HepG2 (cell line): ENCODE results near the gene PAQR3.

Source experiments
- CTCF ChIP-seq: sonication (generic); formaldehyde crosslinking; IDR thresholded peaks from 2 replicates; pipeline ENCODE4 v1.5.0; 2020; ENCODE audit warnings: mild to moderate bottlenecking, missing genetic modification reagents, moderate library complexity
- ESRRA ChIP-seq: sonication (generic); formaldehyde crosslinking; IDR thresholded peaks from 2 replicates; pipeline ENCODE4 v1.5.1; 2020; ENCODE audit warnings: mild to moderate bottlenecking, low read depth, missing genetic modification reagents
- GATAD1 ChIP-seq: IDR thresholded peaks from 2 replicates; pipeline ENCODE4 v1.6.1; 2016; ENCODE audit warnings: missing genetic modification reagents, missing compliant biosample characterization
- HNF4G ChIP-seq, 2 experiments: sonication (generic) in 1 of 2; formaldehyde crosslinking in 1 of 2; IDR thresholded peaks; 2 replicates each; pipeline versions ENCODE4 v1.4.0 to v1.6.1; 2011 to 2020; ENCODE audit warnings: borderline replicate concordance in 2 of 2, low read depth in 2 of 2, mild to moderate bottlenecking in 2 of 2, low read length in 1 of 2, missing genetic modification reagents in 1 of 2, moderate library complexity in 1 of 2
- IRF1 ChIP-seq: sonication (generic); formaldehyde crosslinking; IDR thresholded peaks from 2 replicates; pipeline ENCODE4 v1.4.0; 2020; ENCODE audit warnings: low read depth, mild to moderate bottlenecking, missing genetic modification reagents
- MAZ ChIP-seq, 2 experiments: sonication (generic) in 1 of 2; formaldehyde crosslinking in 1 of 2; IDR thresholded peaks; 2 replicates each; pipeline versions ENCODE4 v1.5.0 to v1.6.1; 2012 to 2020; ENCODE audit warnings: low read depth in 2 of 2, mild to moderate bottlenecking in 2 of 2, borderline replicate concordance in 1 of 2, improper control_type of control experiment in 1 of 2, low read length in 1 of 2, missing genetic modification reagents in 1 of 2, moderate library complexity in 1 of 2
- MXD1 ChIP-seq: sonication (generic); formaldehyde crosslinking; IDR thresholded peaks from 2 replicates; pipeline ENCODE4 v1.4.0; 2020; ENCODE audit warnings: mild to moderate bottlenecking, missing genetic modification reagents
- RFX5 ChIP-seq: IDR thresholded peaks from 2 replicates; pipeline ENCODE4 v1.6.1; 2011; ENCODE audit warnings: low read depth, low read length, improper control_type of control experiment
- SIN3A ChIP-seq: IDR thresholded peaks from 2 replicates; pipeline ENCODE4 v1.6.1; 2011; ENCODE audit warnings: low read depth, mild to moderate bottlenecking, control low read depth, low read length, borderline replicate concordance
- XRCC5 ChIP-seq: fragments of 200-400 bp; formaldehyde crosslinking; optimal IDR thresholded peaks from 2 replicates; pipeline ENCODE3; 2017; ENCODE audit warnings: mild to moderate bottlenecking, low read length
- ZNF558 ChIP-seq: sonication (generic); formaldehyde crosslinking; IDR thresholded peaks from 2 replicates; pipeline ENCODE4 v1.9.0; 2022; ENCODE audit warnings: mild to moderate bottlenecking, missing genetic modification reagents, borderline replicate concordance
- ZSCAN30 ChIP-seq: sonication (generic); formaldehyde crosslinking; IDR thresholded peaks from 2 replicates; pipeline ENCODE4 v1.5.0; 2020; ENCODE audit warnings: mild to moderate bottlenecking, missing genetic modification reagents
- TF ChIP-seq, protein P1 (sequence below), 2 experiments: sonication (generic) in 1 of 2; formaldehyde crosslinking in 1 of 2; IDR thresholded peaks; 2 replicates each; pipeline versions ENCODE4 v1.4.0 to v1.6.1; 2018 to 2020; ENCODE audit warnings: missing genetic modification reagents in 2 of 2, borderline replicate concordance in 1 of 2, low read depth in 1 of 2, mild to moderate bottlenecking in 1 of 2, missing biosample characterization in 1 of 2

- TF ChIP-seq SIN3A (no peak), MXD1 (no peak), ZNF558 (CRISPR knock-in tag) (no peak), HNF4G (IDR thresholded peaks at IDR 0.05; ENCODE audit: borderline replicate concordance, low read depth, low read length) (no peak), HNF4G (CRISPR knock-in tag; IDR thresholded peaks at IDR 0.05; ENCODE audit: borderline replicate concordance, low read depth) (no peak), ESRRA (CRISPR knock-in tag) (no peak), CTCF (no peak), GATAD1 (CRISPR knock-in tag) (no peak), XRCC5 (no peak), IRF1 (CRISPR knock-in tag) (no peak), RFX5 (no peak), ZSCAN30 (CRISPR knock-in tag) (no peak), MAZ (IDR thresholded peaks at IDR 0.05; ENCODE audit: borderline replicate concordance, low read depth, low read length) (no peak), MAZ (CRISPR knock-in tag; IDR thresholded peaks at IDR 0.05; ENCODE audit: low read depth) (no peak)
- TF ChIP-seq, protein P1, sequence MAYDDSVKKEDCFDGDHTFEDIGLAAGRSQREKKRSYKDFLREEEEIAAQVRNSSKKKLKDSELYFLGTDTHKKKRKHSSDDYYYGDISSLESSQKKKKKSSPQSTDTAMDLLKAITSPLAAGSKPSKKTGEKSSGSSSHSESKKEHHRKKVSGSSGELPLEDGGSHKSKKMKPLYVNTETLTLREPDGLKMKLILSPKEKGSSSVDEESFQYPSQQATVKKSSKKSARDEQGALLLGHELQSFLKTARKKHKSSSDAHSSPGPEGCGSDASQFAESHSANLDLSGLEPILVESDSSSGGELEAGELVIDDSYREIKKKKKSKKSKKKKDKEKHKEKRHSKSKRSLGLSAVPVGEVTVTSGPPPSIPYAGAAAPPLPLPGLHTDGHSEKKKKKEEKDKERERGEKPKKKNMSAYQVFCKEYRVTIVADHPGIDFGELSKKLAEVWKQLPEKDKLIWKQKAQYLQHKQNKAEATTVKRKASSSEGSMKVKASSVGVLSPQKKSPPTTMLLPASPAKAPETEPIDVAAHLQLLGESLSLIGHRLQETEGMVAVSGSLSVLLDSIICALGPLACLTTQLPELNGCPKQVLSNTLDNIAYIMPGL (CRISPR knock-in tag; IDR thresholded peaks at IDR 0.05; ENCODE audit: borderline replicate concordance in 1 of 2, low read depth in 1 of 2) = no peak
Measured at GRCh38 chr4:78922207-78922606, 17.0 kb downstream of the PAQR3 start.
